H1 (cell line): Measurements from ENCODE around the gene ALPK3. TPM values are rescaled to one million over a fixed set of nuclear protein-coding genes. Genes with fewer than 3 reads are reported as not detected.

Source experiments
- CTCF ChIA-PET: fragments of 300-600 bp; sonication (Branson Sonifier 250); formaldehyde crosslinking; loops from one replicate; lab custom pipeline; 2021; ENCODE audit not compliant: partially characterized antibody; lab: Charles Lee
- POLR2A ChIA-PET: fragments of 300-600 bp; sonication (Branson Sonifier 250); formaldehyde crosslinking; loops from one replicate; lab custom pipeline; 2021; ENCODE audit warnings: inconsistent platforms; ENCODE audit not compliant: partially characterized antibody; lab: Charles Lee
- DNase-seq, 2 experiments: peaks; one replicate each; pipeline versions ENCODE4 v3.0.0 to v3.0.0-alpha.2; 2010 to 2022; ENCODE audit warnings: low spot score in 2 of 2, low read depth in 1 of 2, mixed read lengths in 1 of 2
- FAIRE-seq: peaks from 2 replicates; lab custom pipeline; 2011; peaks lifted over from hg19 to GRCh38; lab: Jason Lieb, UNC
- H2AFZ ChIP-seq: 2 replicates; pipeline ENCODE4 v1.8.1; 2012; ENCODE audit warnings: low read length, inconsistent platforms
- H2AK5ac ChIP-seq: 2 replicates; pipeline ENCODE4 v1.6.1; 2013; ENCODE audit warnings: low read depth, low read length
- H2BK120ac ChIP-seq: replicated peaks from 2 replicates; pipeline ENCODE3; 2013; ENCODE audit warnings: low read depth, low read length, inconsistent platforms
- H2BK12ac ChIP-seq: 2 replicates; pipeline ENCODE4 v1.6.1; 2013; ENCODE audit warnings: low read depth, low read length
- H2BK15ac ChIP-seq: 2 replicates; pipeline ENCODE4 v1.6.1; 2013; ENCODE audit warnings: low read length
- H2BK20ac ChIP-seq: 2 replicates; pipeline ENCODE4 v1.6.1; 2013; ENCODE audit warnings: low read length
- H2BK5ac ChIP-seq: 2 replicates; pipeline ENCODE4 v1.6.1; 2013; ENCODE audit warnings: low read depth, low read length
- H3K14ac ChIP-seq: 2 replicates; pipeline ENCODE4 v1.6.1; 2013; ENCODE audit warnings: inconsistent platforms; ENCODE audit not compliant: insufficient read length
- H3K18ac ChIP-seq: 2 replicates; pipeline ENCODE4 v1.6.1; 2013; ENCODE audit warnings: low read length; ENCODE audit errors: extremely low read depth
- H3K23ac ChIP-seq: 2 replicates; pipeline ENCODE4 v1.6.1; 2013; ENCODE audit warnings: inconsistent platforms; ENCODE audit not compliant: insufficient read length
- H3K23me2 ChIP-seq: 2 replicates; pipeline ENCODE4 v1.6.1; 2013; ENCODE audit warnings: low read depth, low read length
- H3K27ac ChIP-seq: 2 replicates; pipeline ENCODE4 v1.6.1; 2011; ENCODE audit warnings: low read depth, low read length, inconsistent platforms
- H3K27me3 ChIP-seq, 4 experiments: replicated peaks in 1 of 4; 1 replicate in 1 of 4; 2 replicates in 3 of 4; pipeline versions ENCODE4 v1.6.1 to v1.8.1; 2011 to 2013; ENCODE audit warnings: low read length in 3 of 4, mild to moderate bottlenecking in 3 of 4, inconsistent platforms in 2 of 4, mixed read lengths in 2 of 4, moderate library complexity in 1 of 4; ENCODE audit not compliant: control insufficient read depth in 3 of 4, insufficient read depth in 3 of 4; ENCODE audit errors: extremely low read depth in 1 of 4
- H3K36me3 ChIP-seq, 4 experiments: 2 replicates each; pipeline versions ENCODE4 v1.6.1 to v1.8.1; 2011 to 2013; ENCODE audit warnings: mild to moderate bottlenecking in 4 of 4, low read length in 3 of 4, moderate library complexity in 2 of 4, control low read depth in 1 of 4, inconsistent platforms in 1 of 4; ENCODE audit not compliant: insufficient read depth in 4 of 4, control insufficient read depth in 2 of 4
- H3K4ac ChIP-seq: replicated peaks from 2 replicates; pipeline ENCODE3; 2013; ENCODE audit warnings: low read length, low read depth, mixed read lengths, inconsistent platforms; ENCODE audit not compliant: insufficient read length
- H3K4me1 ChIP-seq, 4 experiments: replicated peaks in 1 of 4; 1 replicate in 1 of 4; 2 replicates in 3 of 4; pipeline versions ENCODE4 v1.6.1 to v1.8.1; 2011 to 2013; ENCODE audit warnings: low read length in 3 of 4, inconsistent platforms in 2 of 4, mixed read lengths in 1 of 4; ENCODE audit not compliant: insufficient read depth in 4 of 4, control insufficient read depth in 3 of 4
- H3K4me2 ChIP-seq, 2 experiments: 2 replicates each; pipeline versions ENCODE4 v1.6.1 to v1.8.1; 2011 to 2013; ENCODE audit warnings: low read depth in 2 of 2, low read length in 2 of 2, control low read depth in 1 of 2, inconsistent platforms in 1 of 2, mild to moderate bottlenecking in 1 of 2; ENCODE audit not compliant: insufficient read depth in 1 of 2
- H3K4me3 ChIP-seq, 4 experiments: fragments of 200-600, 300-600 bp in 1 of 4; sonication (generic), shearing (Covaris generic), sonication (Bioruptor Twin) in 1 of 4; 2 replicates each; pipeline versions ENCODE4 v1.5.1 to v1.8.1; 2011 to 2016; ENCODE audit warnings: low read length in 4 of 4, low read depth in 3 of 4, control low read depth in 2 of 4, inconsistent platforms in 2 of 4, mild to moderate bottlenecking in 2 of 4, mixed read lengths in 1 of 4, moderate library complexity in 1 of 4; ENCODE audit not compliant: insufficient read depth in 2 of 4; ENCODE audit errors: extremely low read depth in 1 of 4
- H3K56ac ChIP-seq: replicated peaks from 2 replicates; pipeline ENCODE3; 2013; ENCODE audit warnings: low read depth, mild to moderate bottlenecking, mixed read lengths, low read length, inconsistent platforms; ENCODE audit not compliant: insufficient read length
- H3K79me1 ChIP-seq: 2 replicates; pipeline ENCODE4 v1.6.1; 2013; ENCODE audit warnings: low read depth, low read length, control low read depth
- H3K79me2 ChIP-seq, 2 experiments: 2 replicates each; pipeline versions ENCODE4 v1.6.1 to v1.8.1; 2012 to 2013; ENCODE audit warnings: low read length in 2 of 2, mild to moderate bottlenecking in 2 of 2, inconsistent platforms in 1 of 2; ENCODE audit not compliant: insufficient read depth in 2 of 2, control insufficient read depth in 1 of 2
- H3K9ac ChIP-seq, 4 experiments: replicated peaks in 1 of 4; 1 replicate in 1 of 4; 2 replicates in 3 of 4; pipeline versions ENCODE4 v1.6.1 to v1.8.1; 2011 to 2013; ENCODE audit warnings: low read depth in 3 of 4, low read length in 3 of 4, control low read depth in 2 of 4, mild to moderate bottlenecking in 2 of 4, moderate library complexity in 2 of 4, inconsistent platforms in 1 of 4; ENCODE audit errors: extremely low read depth in 1 of 4
- H3K9me3 ChIP-seq, 2 experiments: 2 replicates each; pipeline versions ENCODE4 v1.6.1 to v1.8.1; 2012 to 2013; ENCODE audit warnings: mild to moderate bottlenecking in 2 of 2, moderate library complexity in 2 of 2, control low read depth in 1 of 2, inconsistent platforms in 1 of 2, low read depth in 1 of 2, low read length in 1 of 2, mixed read lengths in 1 of 2; ENCODE audit not compliant: insufficient read depth in 2 of 2
- H4K20me1 ChIP-seq, 2 experiments: replicated peaks in 1 of 2; 2 replicates each; pipeline versions ENCODE3 to v1.8.1; 2011 to 2013; ENCODE audit warnings: inconsistent platforms in 2 of 2, low read length in 2 of 2, mild to moderate bottlenecking in 1 of 2; ENCODE audit not compliant: insufficient read depth in 2 of 2, control insufficient read depth in 1 of 2
- H4K5ac ChIP-seq: 2 replicates; pipeline ENCODE4 v1.6.1; 2013; ENCODE audit warnings: low read length, low read depth, mixed read lengths, inconsistent platforms; ENCODE audit not compliant: insufficient read length
- H4K8ac ChIP-seq: 2 replicates; pipeline ENCODE4 v1.8.0; 2013; ENCODE audit warnings: mild to moderate bottlenecking, moderate library complexity, low read length, inconsistent platforms; ENCODE audit not compliant: insufficient read depth; ENCODE audit errors: extremely low read depth
- H4K91ac ChIP-seq: replicated peaks from 2 replicates; pipeline ENCODE3; 2013; ENCODE audit warnings: low read length, mixed read lengths, inconsistent platforms; ENCODE audit not compliant: insufficient read length
- BCL11A ChIP-seq, 2 experiments: IDR thresholded peaks; one replicate each; pipeline ENCODE4 v1.6.1; 2011; ENCODE audit warnings: low read depth in 2 of 2, low read length in 2 of 2, mild to moderate bottlenecking in 2 of 2
- FOSL1 ChIP-seq: IDR thresholded peaks from 2 replicates; pipeline ENCODE4 v1.6.1; 2011; ENCODE audit warnings: mild to moderate bottlenecking, low read depth, low read length, moderate library complexity; ENCODE audit not compliant: insufficient read depth
- RAD21 ChIP-seq, 2 experiments: IDR thresholded peaks in 1 of 2; conservative IDR thresholded peaks in 1 of 2; 2 replicates each; pipeline ENCODE4 v1.6.1; 2011; ENCODE audit warnings: low read depth in 2 of 2, low read length in 2 of 2, improper control_type of control experiment in 1 of 2, inconsistent platforms in 1 of 2, mild to moderate bottlenecking in 1 of 2, moderate library complexity in 1 of 2
- WGBS, 2 experiments: shearing (Covaris generic) in 1 of 2; methylation state at CpG; one replicate each; pipeline versions ENCODE4 v1.1.6 to v1.1.7; 2013 to 2015; ENCODE audit warnings: low lambda C conversion rate in 2 of 2, mixed read lengths in 2 of 2, inconsistent platforms in 1 of 2, low coverage in 1 of 2, missing lambda C conversion rate in 1 of 2; ENCODE audit not compliant: insufficient replicate concordance in 2 of 2, insufficient coverage in 1 of 2, insufficient read length in 1 of 2; ENCODE audit errors: extremely low coverage in 1 of 2, missing lambda C conversion rate in 1 of 2; 5-methylcytosine and 5-hydroxymethylcytosine counted together
- polyA plus RNA-seq, 7 experiments: library from polyadenylated mRNA; depleted of rRNA in 3 of 7; stranded (reverse) in 5 of 7; unstranded in 2 of 7; fragments of >200 nt in 5 of 7; fragments of 200-250 nt in 2 of 7; gene quantifications; 1 replicate in 5 of 7; 2 replicates in 1 of 7; 4 replicates in 1 of 7; pipeline versions ENCODE4 v1.2.1 to v1.2.3, GENCODE V29; 2011 to 2013; ENCODE audit warnings: missing spikeins in 2 of 7, mixed read lengths in 2 of 7
- total RNA-seq: library from RNA; stranded (reverse); fragmentation: NEBNext Ultra II Directional; extraction: Animal tissue kit (Norgen Biotek cat#: 25700); gene quantifications from 2 replicates; pipeline ENCODE4 v1.2.1, GENCODE V29; 2021
- TF ChIP-seq, protein P1 (sequence below): IDR thresholded peaks from 2 replicates; pipeline ENCODE4 v1.6.1; 2011; ENCODE audit warnings: low read length, improper control_type of control experiment
- TF ChIP-seq, protein P2 (sequence below), 3 experiments: IDR thresholded peaks; 1 replicate in 2 of 3; 2 replicates in 1 of 3; pipeline versions ENCODE4 v1.5.1 to v1.6.1; 2011; ENCODE audit warnings: low read length in 3 of 3, mild to moderate bottlenecking in 3 of 3, inconsistent platforms in 2 of 3, low read depth in 1 of 3, moderate library complexity in 1 of 3; ENCODE audit not compliant: insufficient read depth in 1 of 3; ENCODE audit errors: control extremely low read depth in 1 of 3

The ALPK3 gene
- total and polyA plus RNA-seq, 2 of the 8 experiments (the other 6 are each of a cell fraction or from before 2014, with no cell fraction given): 4.4 to 19.2 TPM

DNA sequence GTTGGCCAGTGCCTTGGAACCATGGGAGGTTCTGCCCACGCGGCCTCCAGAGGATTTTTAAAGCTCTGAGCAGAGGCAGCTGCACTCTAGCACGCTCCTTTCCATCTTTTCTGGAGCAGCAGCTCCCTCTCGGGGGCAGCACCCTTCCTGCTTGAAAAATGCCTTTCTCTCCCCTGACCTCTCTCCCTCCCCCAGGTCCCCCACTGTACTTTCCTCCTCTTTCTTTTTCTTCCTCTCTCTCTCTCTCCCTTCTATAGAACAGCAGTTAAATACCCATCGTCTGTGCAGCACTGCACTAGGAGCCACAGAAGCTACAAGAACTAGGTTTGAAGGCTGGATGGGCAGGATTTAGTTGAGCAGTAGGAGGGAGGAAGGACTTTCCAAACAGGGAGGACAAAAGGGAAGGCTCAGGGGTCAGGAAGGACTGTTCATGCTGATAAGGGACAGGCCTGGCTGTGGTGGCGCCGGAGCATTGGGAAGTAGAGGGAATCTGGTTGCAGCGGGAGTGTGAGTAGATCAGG is 4.4 kb downstream of the ALPK3 start:
- Histone ChIP-seq H3K79me1 (0 out of 2 replicates have a peak, but pooled peaks cover 4% of the 10 kb centered on the region), H2BK5ac (no peak overlapping the region), H3K9me3 (no peaks in the 10 kb centered on the region), H2BK120ac (no peak overlapping the region), H3K4me1 (peaks cover 9 to 29% (median 20%) of the 10 kb centered on the region in 4 experiments), H4K5ac (no peak overlapping the region), H2AFZ (no peak overlapping the region), H3K79me2 (no peaks in the 10 kb centered on the region), H3K4me3 (no peak overlapping the region), H2AK5ac (no peak overlapping the region), H3K14ac (no peak overlapping the region), H4K8ac (no peak overlapping the region), H3K56ac (no peak overlapping the region), H4K91ac (no peak overlapping the region), H4K20me1 (no peaks in the 10 kb centered on the region), H2BK12ac (no peak overlapping the region), H2BK15ac (no peak overlapping the region), H3K27me3 (peaks cover 0 to 2% (median 0%) of the 10 kb centered on the region in 4 experiments; a peak in 2 of 7 replicates), H3K4ac (no peak overlapping the region), H3K18ac (no peak overlapping the region), H3K36me3 (no peaks in the 10 kb centered on the region), H3K23ac (no peak overlapping the region), H3K23me2 (peaks cover 2% of the 10 kb centered on the region; the same call in 1 of the 2 replicates), H3K27ac (no peak overlapping the region), H2BK20ac (no peak overlapping the region), H3K9ac (no peak overlapping the region), H3K4me2 (no peak overlapping the region)
- DNase-seq (no peak), FAIRE-seq (no peak)
- CTCF ChIA-PET: interaction anchor here (0.6 to 4.7 kb wide), 17 partner anchors 8 to 250 kb away, joined by 3 to 22 read pairs (median 7); no protein-coding TSS in a partner anchor
- TF ChIP-seq BCL11A (IDR thresholded peaks at IDR 0.05; ENCODE audit: low read depth in 2 of 2, low read length in 2 of 2) (no peak), FOSL1 (no peak), RAD21 (IDR thresholded peaks at IDR 0.05 in 1 of 2, conservative IDR thresholded peaks at IDR 0.05 in 1 of 2; ENCODE audit: low read depth in 2 of 2, low read length in 2 of 2) (peak in 1 of 2 experiments; percentile 17; a peak in 1 of 4 replicates)
- TF ChIP-seq, protein P1, sequence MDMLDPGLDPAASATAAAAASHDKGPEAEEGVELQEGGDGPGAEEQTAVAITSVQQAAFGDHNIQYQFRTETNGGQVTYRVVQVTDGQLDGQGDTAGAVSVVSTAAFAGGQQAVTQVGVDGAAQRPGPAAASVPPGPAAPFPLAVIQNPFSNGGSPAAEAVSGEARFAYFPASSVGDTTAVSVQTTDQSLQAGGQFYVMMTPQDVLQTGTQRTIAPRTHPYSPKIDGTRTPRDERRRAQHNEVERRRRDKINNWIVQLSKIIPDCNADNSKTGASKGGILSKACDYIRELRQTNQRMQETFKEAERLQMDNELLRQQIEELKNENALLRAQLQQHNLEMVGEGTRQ: no peak
- TF ChIP-seq, protein P2, sequence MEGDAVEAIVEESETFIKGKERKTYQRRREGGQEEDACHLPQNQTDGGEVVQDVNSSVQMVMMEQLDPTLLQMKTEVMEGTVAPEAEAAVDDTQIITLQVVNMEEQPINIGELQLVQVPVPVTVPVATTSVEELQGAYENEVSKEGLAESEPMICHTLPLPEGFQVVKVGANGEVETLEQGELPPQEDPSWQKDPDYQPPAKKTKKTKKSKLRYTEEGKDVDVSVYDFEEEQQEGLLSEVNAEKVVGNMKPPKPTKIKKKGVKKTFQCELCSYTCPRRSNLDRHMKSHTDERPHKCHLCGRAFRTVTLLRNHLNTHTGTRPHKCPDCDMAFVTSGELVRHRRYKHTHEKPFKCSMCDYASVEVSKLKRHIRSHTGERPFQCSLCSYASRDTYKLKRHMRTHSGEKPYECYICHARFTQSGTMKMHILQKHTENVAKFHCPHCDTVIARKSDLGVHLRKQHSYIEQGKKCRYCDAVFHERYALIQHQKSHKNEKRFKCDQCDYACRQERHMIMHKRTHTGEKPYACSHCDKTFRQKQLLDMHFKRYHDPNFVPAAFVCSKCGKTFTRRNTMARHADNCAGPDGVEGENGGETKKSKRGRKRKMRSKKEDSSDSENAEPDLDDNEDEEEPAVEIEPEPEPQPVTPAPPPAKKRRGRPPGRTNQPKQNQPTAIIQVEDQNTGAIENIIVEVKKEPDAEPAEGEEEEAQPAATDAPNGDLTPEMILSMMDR (IDR thresholded peaks at IDR 0.05; ENCODE audit: control extremely low read depth in 1 of 3, insufficient read depth in 1 of 3, low read depth in 1 of 3, low read length in 3 of 3): peak in 1 of 3 experiments; percentile 4; a peak in 1 of 4 replicates
- POLR2A ChIA-PET: interaction anchor here (0.8 to 2.0 kb wide), 6 partner anchors 11 to 105 kb away, joined by 3 to 11 read pairs (median 4); partner anchors contain the start of gene SEC11A
- 86% methylated on average over 8 of the region's 8 CpGs; no CpG with 5 or more reads in 1 of the 2 experiments for WGBS, 2 experiments
